Breast epithelium (tissue), 3 donors: ENCODE data around the gene PDZD2.

Experiments used
- CTCF ChIP-seq, 3 donors: fragments of 450-650 bp; IDR thresholded peaks; one replicate each; pipeline ENCODE4 v1.5.1; 2016 to 2017; ENCODE audit warnings: antibody characterized with exemption in 3 of 3, mild to moderate bottlenecking in 3 of 3, moderate library complexity in 3 of 3
- POLR2A ChIP-seq: fragments of 450-650 bp; IDR thresholded peaks from one replicate; pipeline ENCODE4 v1.6.1; 2016; ENCODE audit warnings: antibody characterized with exemption, mild to moderate bottlenecking, moderate library complexity
- POLR2AphosphoS5 ChIP-seq, 3 donors: sonication (generic); formaldehyde crosslinking; IDR thresholded peaks; one replicate each; pipeline ENCODE4 v1.6.1; 2017; ENCODE audit warnings: antibody characterized with exemption in 3 of 3

DNA sequence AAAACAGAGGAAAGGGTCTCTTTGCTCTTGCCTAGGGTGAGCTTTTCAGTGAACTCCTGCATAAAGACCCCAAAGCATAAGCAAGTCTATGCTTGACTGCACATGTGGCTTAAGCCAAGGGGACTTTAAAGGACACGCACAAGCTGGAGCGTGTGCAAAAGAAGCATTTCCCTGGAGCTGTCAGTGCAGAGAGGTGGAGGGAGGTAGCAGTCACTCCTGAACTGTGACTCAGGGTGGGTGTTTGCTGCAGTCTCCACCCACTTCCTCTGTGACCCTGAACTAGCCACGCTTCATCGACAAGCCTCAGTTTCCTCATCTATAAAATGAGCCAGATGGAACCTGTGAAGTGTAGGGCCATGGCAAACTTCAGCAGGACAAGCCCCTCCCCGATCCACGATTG is 72.4 kb downstream of the PDZD2 start:
- no peak for TF ChIP-seq CTCF (IDR thresholded peaks at IDR 0.05)
- TF ChIP-seq POLR2A, result no peak
- no peak for TF ChIP-seq POLR2AphosphoS5 (IDR thresholded peaks at IDR 0.05)
